ENCODE measurements around the gene GAST.

GRCh38 chr17:41751288-41751687 is 39.2 kb downstream of the GAST start:
- TF ChIP-seq CTCF (conservative IDR thresholded peaks at IDR 0.05; ENCODE audit: low read depth, low read length) (no peak), EZH2phosphoT487 (IDR thresholded peaks at IDR 0.05; ENCODE audit: borderline replicate concordance, low read length) (no peak), EZH2 (IDR thresholded peaks at IDR 0.05; ENCODE audit: low read length, unreplicated experiment) (no peak)
